NCI-H2196 treated with DMSO at 0.1 percent for 48 hours (cell line): ENCODE results near the gene TRIM71.
"Not testable (repeated sequence)": the region's sequence is repeated elsewhere in the genome, so short reads cannot be mapped to it uniquely, and the experiment has no call there.

Experiments used
- DNase-seq: peaks from one replicate; lab custom pipeline; 2025; ENCODE audit not compliant: unreplicated experiment; lab: John Stamatoyannopoulos, UW

The TRIM71 gene

DNA sequence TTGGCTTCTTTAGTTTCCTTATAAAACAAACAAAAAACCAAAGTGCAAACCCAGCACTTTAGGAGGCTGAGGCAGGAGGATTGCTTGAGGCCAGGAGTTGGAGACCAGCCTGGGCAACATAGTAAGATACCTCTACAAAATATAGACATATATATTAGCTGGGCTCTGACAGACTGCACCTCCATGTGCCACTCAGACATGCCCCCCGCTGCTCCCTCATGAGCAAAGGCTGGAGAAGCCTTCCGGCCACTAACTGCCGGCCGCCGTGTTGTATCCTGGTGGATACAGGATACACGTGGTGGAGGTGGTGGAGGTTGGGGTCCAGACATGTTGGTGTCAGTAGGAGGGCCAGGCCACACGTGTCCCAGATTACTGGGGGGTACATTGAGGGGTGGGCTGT lies 104.3 kb downstream of the TRIM71 start:
- no peak for DNase-seq

DNA sequence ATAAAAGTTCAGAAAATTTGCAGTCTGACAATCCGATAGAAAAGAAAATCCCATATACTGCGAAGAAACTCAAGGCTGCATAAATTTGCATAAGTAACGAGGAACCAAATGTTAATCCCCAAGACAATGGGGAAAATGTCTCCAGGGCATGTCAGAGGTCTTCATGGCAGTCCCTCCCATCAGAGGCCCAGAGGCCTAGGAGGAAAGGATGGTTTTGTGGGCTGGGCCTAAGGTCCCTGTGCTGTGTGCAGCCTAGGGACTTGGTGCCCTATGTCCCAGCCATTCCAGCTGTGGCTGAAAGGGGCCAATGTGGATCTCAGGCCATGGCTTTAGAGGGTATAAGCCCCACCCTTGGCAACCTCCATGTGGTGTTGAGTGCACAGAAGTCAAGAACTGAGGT lies 112.4 kb downstream of the TRIM71 start:
- DNase-seq, result no peak

DNA sequence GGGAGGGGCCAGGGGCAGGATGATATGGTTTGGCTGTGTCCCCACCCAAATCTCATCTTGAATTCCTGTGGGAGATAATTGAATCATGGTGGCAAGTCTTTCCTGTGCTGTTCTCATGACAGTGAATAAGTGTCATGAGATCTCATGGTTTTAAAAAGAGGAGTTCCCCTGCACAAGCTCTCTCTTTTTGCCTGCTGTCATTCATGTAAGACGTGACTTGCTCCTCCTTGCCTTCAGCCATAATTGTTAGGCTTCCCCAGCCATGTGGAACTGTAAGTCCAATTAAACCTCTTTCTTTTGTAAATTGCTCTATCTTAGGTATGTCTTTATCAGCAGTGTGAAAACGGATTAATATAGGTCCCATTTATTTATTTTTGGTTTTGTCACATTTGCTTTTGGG lies 113.5 kb downstream of the TRIM71 start:
- DNase-seq, result not testable (repeated sequence)

DNA sequence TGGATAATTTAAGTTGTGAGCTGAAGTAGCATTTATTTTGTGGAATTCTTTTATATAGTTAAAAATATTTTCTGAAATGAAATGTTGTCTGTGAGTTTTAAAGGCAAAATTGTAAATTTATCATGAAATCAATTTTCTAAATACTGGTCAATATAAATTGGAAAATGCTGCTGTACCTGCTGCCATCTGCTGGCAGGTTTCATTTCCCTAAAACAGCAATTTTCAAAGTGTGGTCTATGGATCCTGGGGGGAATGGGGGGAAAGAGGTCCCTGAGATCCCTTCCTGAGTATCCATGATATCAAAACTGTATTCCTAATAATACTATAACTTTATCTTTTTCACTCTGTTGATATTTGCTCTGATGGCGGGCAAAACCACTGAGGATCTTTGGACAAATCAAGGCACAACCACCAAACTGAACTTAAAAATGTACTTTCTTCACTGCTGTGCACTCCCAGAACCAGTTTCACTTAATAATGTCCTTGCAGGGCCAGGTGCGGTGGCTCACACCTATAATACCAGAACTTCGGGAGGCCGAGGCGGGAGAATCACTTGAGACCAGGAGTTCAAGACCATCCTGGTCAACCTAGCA lies 116.4 kb downstream of the TRIM71 start:
- DNase-seq, result no peak

DNA sequence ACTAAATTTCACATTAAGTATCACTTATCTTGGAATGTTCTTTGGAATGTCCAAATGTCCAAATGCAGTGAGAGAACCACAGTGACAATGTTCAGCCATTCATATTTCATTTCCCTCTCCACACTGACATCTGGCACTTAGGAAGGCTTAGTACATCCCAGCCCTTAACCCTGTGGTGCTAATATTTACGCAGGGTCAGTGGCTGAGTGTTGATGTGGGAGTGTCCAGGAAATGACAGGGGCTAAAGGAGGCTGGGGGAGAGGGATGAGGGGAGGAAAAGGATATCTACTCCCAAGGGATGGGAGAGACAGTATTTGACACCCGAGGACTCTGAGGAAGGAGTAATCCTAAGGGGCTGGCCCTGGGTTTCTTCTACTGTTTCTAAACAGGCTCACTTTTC lies 119.5 kb downstream of the TRIM71 start:
- no peak for DNase-seq

DNA sequence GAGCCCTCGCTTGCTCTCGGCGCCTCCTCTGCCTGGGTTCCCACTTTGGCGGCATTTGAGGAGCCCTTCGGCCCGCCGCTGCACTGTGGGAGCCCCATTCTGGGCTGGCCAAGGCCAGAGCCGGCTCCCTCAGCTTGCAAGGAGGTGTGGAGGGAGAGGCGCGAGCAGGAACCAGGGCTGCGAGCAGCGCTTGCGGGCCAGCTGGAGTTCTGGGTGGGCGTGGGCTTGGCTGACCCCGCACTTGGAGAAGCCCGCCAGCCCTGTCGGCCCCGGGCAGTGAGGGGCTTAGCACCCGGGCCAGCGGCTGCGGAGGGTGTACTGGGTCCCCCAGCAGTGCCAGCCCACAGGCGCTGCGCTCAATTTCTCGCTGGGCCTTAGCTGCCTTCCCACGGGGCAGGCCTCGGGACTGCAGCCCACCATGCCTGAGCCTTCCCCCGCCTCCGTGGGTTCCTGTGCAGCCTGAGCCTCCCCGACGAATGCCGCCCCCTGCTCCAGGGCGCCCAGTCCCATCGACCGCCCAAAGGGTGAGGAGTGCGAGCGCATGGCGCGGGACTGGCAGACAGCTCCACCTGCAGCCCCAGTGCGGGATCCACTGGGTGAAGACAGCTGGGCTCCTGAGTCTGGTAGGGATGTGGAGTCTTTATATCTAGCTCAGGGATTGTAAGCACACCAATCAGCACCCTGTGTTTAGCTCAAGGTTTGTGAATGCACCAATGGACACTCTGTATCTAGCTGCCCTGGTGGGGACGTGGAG lies 121.9 kb downstream of the TRIM71 start:
- DNase-seq, result not testable (repeated sequence)

DNA sequence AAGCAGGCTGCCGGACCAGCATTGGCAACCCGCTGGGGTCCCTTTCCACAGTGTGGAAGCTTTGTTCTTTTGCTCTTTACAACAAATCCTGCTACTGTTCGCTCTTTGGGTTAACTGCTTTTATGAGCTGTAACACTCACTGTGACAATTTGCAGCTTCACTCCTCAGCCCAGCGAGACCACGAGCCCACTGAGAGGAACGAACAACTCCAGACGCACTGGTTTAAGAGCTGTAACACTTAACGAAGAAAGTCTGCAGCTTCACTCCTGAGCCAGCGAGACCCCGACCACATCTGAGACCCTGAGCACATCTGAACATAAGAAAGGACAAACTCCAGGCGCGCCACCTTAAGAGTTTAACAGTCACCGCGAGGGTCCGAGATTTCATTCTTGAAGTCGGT lies 122.9 kb downstream of the TRIM71 start:
- no peak for DNase-seq

DNA sequence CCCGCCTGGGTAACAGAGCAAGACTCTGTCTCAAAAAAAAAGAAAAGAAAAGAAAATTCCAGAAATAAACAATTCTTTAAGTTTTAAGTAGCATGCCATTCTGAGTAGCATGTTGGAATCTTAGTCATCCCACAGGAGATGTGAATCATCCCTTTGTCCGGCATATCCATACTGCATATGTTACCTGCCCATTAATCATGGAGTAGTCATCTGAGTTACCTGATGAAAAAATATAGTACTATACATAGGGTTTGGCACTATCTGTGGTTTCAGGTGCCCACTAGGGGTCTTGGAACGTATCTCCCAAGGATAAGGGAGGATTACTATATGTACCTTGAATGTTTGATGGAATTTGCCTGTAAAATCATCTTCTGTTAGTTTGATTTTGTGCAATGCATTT lies 127.3 kb downstream of the TRIM71 start:
- DNase-seq, result no peak

DNA sequence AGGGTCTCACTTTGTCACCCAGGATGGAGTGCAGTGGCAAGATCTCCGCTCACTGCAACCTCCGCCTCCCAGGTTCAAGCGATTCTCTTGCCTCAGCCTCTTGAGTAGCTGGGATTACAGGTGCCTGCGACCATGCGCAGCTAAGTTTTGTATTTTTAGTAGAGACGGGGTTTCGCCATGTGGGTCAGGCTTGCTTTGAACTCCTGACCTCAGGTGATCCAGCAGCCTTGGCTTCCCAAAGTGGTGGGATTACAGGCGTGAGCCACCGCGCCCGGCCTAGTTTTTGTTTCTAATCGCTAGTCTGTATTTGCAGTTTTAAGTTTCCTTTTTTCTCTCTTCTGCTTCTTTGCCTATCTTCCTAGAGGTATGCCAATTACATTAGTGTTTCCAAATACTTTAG lies 127.8 kb downstream of the TRIM71 start:
- DNase-seq, result not testable (repeated sequence)

DNA sequence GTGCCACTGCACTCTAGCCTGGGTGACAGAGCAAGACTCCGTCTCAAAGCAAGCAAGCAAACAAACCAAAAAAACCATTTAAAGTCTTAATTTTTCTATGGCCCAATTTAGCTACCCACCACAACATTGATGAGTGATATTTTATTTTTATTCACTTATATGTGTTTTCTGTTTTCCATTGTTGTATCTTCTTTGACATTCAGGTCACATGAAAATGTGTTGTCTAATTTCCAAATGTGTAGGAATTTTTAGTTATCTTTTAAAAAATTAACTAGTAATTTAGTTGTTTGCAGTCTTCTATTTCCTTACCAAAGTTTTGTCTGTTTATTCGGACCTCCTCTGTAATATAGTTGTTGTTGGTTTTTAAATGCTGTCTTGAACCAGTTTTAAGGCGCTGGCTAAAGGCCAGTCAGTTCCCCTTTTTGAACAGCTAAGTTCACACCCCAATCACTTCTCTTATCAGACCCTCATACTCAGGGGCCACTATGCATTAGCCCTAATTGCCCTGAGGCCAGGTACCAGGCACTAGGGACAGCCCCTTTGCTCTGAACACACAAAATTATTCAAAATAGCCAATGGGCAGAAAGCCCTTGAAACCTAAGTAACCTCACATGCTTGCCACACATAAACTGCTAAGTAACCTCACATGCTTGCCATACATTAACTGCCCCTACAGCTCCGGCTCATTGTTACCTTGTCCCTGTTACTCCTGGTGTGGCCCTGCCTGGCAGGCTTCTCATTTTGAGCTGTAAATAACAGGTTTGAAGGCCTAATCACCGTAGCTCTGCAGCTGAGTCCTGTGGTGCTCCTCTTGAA lies 129.4 kb downstream of the TRIM71 start:
- DNase-seq, result no peak
